EL (cell line): ENCODE results near the gene MEIKIN.
"Not testable (repeated sequence)": the region's sequence is repeated elsewhere in the genome, so short reads cannot be mapped to it uniquely, and the experiment has no call there.

Source experiments
- DNase-seq: peaks from one replicate; pipeline ENCODE4 v3.0.0-alpha.2; 2016

MEIKIN gene

DNA sequence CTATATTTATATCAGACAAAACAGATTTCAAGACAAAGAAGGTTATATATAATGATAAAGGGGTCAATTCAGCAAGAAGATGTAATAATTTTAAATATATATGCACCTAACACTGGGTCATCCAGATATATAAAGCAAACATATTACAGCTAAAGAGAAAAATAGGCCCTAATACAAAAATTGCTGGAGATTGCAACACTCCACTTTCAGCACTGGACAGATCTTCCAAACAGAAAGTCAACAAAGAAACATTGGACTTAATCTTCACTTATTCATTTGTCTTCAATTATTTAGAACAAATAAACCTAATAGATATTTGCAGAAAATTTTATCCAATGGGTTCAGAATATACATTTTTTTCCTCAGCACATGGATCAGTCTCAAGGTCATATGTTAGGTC lies 45.8 kb downstream of the MEIKIN start:
- DNase-seq = no peak

- DNase-seq = no peak
Observed at GRCh38 chr5:131883984-131884383, 61.5 kb downstream of the MEIKIN start.

- DNase-seq = no peak
Observed at GRCh38 chr5:131879705-131880104, 65.8 kb downstream of the MEIKIN start.

GRCh38 chr5:131877873-131878272 lies 67.6 kb downstream of the MEIKIN start:
- DNase-seq = no peak

DNA sequence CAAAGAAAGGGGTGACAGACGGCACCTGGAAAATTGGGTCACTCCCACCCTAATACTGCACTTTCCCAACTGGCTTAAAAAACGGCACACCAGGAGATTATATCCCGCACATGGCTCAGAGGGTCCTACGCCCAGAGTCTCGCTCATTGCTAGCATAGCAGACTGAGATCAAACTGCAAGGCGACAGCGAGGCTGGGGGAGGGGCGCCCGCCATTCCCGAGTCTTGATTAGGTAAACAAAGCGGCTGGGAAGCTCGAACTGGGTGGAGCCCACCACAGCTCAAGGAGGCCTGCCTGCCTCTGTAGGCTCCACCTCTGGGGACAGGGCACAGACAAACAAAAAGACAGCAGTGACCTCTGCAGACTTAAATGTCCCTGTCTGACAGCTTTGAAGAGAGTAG lies 74.2 kb downstream of the MEIKIN start:
- not testable (repeated sequence) for DNase-seq

- DNase-seq = no peak
Observed at GRCh38 chr5:131867524-131867923, 77.9 kb downstream of the MEIKIN start.

DNA sequence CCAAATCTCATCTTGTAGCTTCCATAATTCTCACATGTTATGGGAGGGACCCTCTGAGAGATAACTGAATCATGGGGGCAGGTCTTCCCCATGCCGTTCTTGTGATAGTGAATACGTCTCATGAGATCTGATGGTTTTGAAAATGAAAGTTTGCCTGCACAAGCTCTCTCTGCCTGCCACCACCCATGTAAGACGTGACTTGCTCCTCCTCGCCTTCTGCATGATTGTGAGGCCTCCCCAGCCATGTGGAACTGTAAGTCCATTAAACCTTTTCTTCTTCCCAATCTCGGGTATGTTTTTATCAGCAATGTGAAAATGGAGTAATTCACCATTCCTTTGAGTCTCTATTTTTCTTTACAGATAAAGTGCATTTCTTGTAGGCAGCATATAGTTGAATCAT lies 81.8 kb downstream of the MEIKIN start:
- no peak for DNase-seq

DNA sequence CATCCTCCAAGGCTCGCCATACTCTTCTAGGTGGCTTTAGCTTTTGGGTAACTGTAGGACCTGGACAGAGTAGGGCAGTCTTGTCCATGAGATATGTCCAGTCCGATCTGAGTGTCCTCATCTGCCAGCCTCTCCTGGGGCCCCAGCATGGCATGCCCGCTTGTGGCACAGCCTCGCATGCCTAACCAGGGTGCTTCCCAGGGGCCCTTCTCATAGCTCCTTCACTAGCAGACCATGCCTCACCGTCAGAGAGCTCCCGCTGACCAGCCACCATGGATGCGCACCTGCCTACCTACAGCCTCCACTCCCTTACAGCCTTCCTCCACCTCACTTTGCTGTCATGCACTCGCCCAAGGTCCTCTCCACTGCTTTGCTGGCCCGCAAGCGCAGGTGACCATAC lies 88.1 kb downstream of the MEIKIN start:
- DNase-seq = no peak

DNA sequence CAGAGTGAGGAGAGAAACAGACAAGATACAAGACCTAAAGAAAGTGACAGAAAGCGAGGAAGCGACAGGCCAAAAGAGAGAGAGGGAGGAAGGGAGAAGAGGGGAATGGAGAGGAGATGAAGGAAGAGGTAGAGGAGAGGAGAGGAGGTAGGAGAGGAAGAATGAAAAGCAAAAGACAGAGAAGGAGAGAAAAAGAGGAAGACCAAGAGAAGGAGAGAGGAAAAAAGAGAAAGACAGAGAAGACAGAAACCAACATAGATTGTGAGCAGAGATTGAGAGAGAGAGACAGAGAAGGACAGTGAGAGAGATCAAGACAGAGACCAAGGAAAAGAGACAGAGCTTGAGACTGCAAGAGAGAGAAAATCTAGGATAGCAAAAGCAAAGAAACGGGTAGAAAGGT lies 90.0 kb downstream of the MEIKIN start:
- DNase-seq = no peak

DNA sequence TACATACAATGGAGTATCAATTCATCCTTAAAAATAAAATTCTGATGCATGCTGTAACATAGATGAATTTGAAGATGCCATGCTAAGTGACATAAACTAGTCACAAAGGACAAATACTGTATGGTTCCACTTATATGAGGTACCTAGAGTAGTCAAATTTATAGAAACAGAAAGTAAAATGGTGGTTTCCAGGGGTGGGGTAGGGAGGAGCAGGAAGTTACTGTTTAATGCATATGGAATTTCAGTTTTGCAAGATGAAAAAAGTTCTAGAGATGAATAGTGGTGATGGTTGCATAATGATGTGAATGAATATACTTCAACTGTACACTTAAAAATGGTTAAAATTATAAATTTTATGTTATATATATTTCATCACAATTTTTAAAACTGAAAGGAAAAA lies 91.3 kb downstream of the MEIKIN start:
- DNase-seq = peak; percentile 47

GRCh38 chr5:131848662-131849061 lies 96.8 kb downstream of the MEIKIN start:
- DNase-seq = no peak

DNA sequence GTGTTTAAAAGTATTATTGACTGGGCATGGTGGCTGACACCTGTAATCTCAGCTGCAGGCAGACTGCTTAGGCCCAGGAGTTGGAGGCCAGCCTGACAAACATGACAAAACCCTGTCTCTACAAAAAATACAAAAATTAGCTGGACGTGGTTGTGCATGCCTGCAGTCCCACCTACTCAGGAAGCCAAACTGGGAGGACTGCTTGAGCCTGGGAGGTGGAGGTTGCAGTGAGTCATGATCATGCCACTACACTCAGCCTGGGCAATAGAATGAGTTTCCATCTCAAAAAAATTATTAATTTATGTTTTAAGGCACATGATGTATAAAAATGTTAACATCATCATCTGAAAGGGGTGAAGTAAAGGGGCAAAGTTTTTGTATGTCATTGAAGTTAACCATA lies 98.9 kb downstream of the MEIKIN start:
- no peak for DNase-seq

- DNase-seq = no peak
Observed at GRCh38 chr5:131845828-131846227, 99.6 kb downstream of the MEIKIN start.

GRCh38 chr5:131842971-131843370 lies 102.5 kb downstream of the MEIKIN start:
- not testable (repeated sequence) for DNase-seq

- not testable (repeated sequence) for DNase-seq
Observed at GRCh38 chr5:131832702-131833101, 112.8 kb downstream of the MEIKIN start.

GRCh38 chr5:131825404-131826013 lies 120.0 kb downstream of the MEIKIN start:
- DNase-seq = no peak

GRCh38 chr5:131824631-131825030 lies 120.8 kb downstream of the MEIKIN start:
- DNase-seq = no peak

DNA sequence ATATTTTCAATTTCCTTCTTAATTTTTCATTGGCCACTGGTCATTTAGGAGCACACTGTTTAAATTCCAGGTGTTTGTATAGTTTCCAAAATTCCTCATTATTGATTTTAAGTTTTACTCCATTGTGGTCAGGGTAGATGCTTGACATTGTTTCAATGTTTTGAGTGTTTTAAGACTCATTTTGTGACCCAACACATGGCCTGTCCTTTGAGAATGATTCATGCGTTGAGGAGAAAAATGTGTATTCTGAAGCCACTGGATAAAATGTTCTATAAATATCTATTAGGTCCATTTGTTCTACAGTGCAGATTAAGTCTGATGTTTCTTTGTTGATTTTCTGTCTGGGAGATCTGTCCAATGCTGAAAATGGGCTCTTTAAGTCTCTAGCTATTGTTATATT lies 124.2 kb downstream of the MEIKIN start:
- peak; percentile 26 for DNase-seq

DNA sequence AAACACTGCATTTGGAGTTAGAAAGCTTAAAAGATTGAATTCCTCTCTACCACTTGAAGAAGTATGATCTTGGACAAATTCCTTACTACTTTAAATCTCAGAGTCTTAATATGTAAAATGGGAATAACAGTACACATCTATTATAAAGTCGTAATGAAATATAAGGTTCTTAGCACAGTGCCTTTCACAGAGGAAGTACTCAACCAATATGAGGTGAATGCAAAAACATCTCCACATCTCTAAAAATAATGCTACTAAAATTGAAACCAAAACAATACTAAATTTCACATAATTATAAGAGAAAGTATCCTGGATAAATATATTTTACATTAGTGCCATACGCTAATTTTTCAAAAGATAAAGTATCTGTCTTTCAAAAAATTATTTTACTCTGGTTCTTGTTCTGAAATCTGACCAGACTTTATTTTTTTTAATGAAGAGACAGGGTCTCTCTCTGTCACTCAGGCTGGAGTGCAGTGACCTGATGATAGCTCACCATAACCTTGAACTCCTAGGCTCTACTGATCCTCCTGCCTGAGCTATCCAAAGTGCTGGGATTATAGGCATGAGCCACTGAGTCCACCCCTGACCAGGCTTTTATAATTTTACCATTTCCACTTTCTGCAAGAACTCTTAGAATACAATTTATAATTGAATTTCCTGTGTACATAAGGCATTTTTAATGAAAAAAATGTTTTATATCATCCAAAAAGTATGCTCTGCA lies 127.3 kb downstream of the MEIKIN start:
- no peak for DNase-seq

DNA sequence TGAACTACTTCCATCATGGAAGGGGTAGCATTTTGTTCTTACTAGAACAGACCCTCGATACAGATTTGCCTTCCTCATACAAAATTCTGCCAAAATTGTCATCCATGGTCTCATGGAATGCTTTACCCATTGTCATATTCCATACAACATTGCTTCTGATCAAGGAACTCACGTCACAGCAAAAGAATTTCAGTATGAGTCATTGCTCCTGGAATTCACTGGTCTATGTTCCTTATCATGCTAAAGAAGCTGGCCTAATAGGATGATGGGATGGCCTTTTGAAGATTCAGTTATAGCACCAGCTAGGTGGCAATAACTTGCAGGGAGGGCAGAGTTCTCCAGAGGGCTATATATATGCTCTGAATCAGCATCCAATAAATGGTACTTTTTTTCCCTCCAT lies 130.5 kb downstream of the MEIKIN start:
- peak; percentile 94 for DNase-seq

DNA sequence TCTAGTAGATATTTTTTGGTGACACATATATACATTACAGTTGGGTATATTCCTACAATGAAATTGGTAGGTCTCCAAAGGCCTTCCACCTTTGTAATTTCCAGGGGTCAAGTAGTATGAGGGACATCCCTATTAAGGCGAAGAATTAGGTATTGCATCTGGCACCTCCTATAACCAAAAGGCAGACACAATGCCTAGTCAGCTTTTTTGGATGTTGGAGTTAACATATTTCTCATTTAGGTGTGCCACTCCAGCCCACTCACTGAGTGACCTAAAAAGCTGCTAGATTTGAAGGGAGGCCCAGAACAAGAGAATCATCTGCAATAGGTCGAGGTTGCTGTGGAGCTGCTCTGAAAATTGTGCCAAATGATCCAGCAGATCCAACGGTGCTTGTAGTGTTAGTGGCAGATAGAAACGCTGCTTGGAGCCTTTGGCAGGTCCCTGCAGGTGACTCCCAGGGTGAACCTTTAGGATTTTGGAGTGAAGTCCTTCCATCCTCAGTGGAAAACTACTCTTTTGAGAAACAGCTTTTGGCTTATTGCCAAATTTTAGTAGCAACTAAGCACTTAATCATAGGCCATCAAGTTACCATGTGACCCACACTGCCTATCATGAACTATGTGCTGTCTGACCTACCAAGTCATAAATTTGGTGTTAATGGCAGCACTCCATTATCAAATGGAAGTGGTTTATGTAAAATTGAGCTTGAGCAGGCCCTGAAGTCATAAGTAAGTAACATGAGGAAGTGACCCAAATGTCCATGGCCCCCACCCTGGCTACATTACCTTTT lies 132.9 kb downstream of the MEIKIN start:
- no peak for DNase-seq

- peak; percentile 19 for DNase-seq
Observed at GRCh38 chr5:131810510-131811249, 134.8 kb downstream of the MEIKIN start.
